ENCODE results near the gene CDKN2A.
A peak's percentile ranks its signal among the peaks of the same experiment; 100 is the strongest.

CDKN2A gene

GRCh38 chr9:21982861-21983560 lies 11.2 kb downstream of the CDKN2A start:
- no peak for TF ChIP-seq CTCF (IDR thresholded peaks at IDR 0.05; ENCODE audit: insufficient read depth, low read length)
- no peak for TF ChIP-seq REST (IDR thresholded peaks at IDR 0.05; ENCODE audit: insufficient replicate concordance, low read depth)
- no peak for TF ChIP-seq SPI1 (IDR thresholded peaks at IDR 0.05; ENCODE audit: borderline replicate concordance, low read depth)
- no peak for TF ChIP-seq GABPA (IDR thresholded peaks at IDR 0.05; ENCODE audit: low read depth)
- no peak for TF ChIP-seq POLR2AphosphoS5 (IDR thresholded peaks at IDR 0.05; ENCODE audit: low read depth)
- Histone ChIP-seq H3K4me3 (replicated peaks; ENCODE audit: insufficient read depth, low read length) (no peak overlapping the region), H3K27ac (replicated peaks) (peak overlapping the region; percentile 90), H3K27me3 (ENCODE audit: insufficient read depth, poor library complexity, severe bottlenecking) (no peaks in the 10 kb centered on the region)
- DNase-seq (ENCODE audit: low read depth in 1 of 2, low spot score in 1 of 2) = no peak

GRCh38 chr9:21982391-21982790 lies 11.8 kb downstream of the CDKN2A start:
- no peak for DNase-seq (ENCODE audit: low read depth in 1 of 2, low spot score in 1 of 2)
- H3K27me3 ChIP-seq (ENCODE audit: insufficient read depth, poor library complexity, severe bottlenecking) = no peaks in the 10 kb centered on the region
- H3K4me3 ChIP-seq (replicated peaks; ENCODE audit: insufficient read depth, low read length) = no peak overlapping the region
- peak overlapping the region; percentile 90 for H3K27ac ChIP-seq (replicated peaks)
- TF ChIP-seq GABPA (IDR thresholded peaks at IDR 0.05; ENCODE audit: low read depth) (no peak), REST (IDR thresholded peaks at IDR 0.05; ENCODE audit: insufficient replicate concordance, low read depth) (no peak), SPI1 (IDR thresholded peaks at IDR 0.05; ENCODE audit: borderline replicate concordance, low read depth) (no peak)

- Histone ChIP-seq H3K27ac (replicated peaks) (peak overlapping the region; percentile 89), H3K4me3 (replicated peaks; ENCODE audit: insufficient read depth, low read length) (no peak overlapping the region), H3K27me3 (ENCODE audit: insufficient read depth, poor library complexity, severe bottlenecking) (no peaks in the 10 kb centered on the region)
- TF ChIP-seq GABPA (IDR thresholded peaks at IDR 0.05; ENCODE audit: low read depth) (no peak), CTCF (IDR thresholded peaks at IDR 0.05; ENCODE audit: insufficient read depth, low read length) (no peak), REST (IDR thresholded peaks at IDR 0.05; ENCODE audit: insufficient replicate concordance, low read depth) (no peak), SPI1 (IDR thresholded peaks at IDR 0.05; ENCODE audit: borderline replicate concordance, low read depth) (no peak), POLR2AphosphoS5 (IDR thresholded peaks at IDR 0.05; ENCODE audit: low read depth) (no peak)
- DNase-seq (ENCODE audit: low read depth in 1 of 2, low spot score in 1 of 2) = no peak
Measured at GRCh38 chr9:21976334-21976875, 17.8 kb downstream of the CDKN2A start.
